ENCODE results near the gene MYMK.

The MYMK gene

GRCh38 chr9:133522073-133522910, 2.5 kb downstream of the MYMK start:
- TF ChIP-seq POLR2A (IDR thresholded peaks at IDR 0.05; ENCODE audit: low read depth, low read length), result no peak
- DNase-seq (ENCODE audit: insufficient read length, low spot score), result no peak
- FAIRE-seq, result no peak

- DNase-seq (ENCODE audit: insufficient read length, low spot score) (no peak), FAIRE-seq (no peak)
- no peak for TF ChIP-seq POLR2A (IDR thresholded peaks at IDR 0.05; ENCODE audit: low read depth, low read length)
These were observed 3.4 kb downstream of the MYMK start for GRCh38 chr9:133521122-133522072.

- no peak for DNase-seq (ENCODE audit: insufficient read length, low spot score)
- no peak for FAIRE-seq
- no peak for TF ChIP-seq POLR2A (IDR thresholded peaks at IDR 0.05; ENCODE audit: low read depth, low read length)
These were observed 4.5 kb downstream of the MYMK start for GRCh38 chr9:133520121-133520835.

- no peak for FAIRE-seq
- no peak for DNase-seq (ENCODE audit: insufficient read length, low spot score)
- TF ChIP-seq POLR2A (IDR thresholded peaks at IDR 0.05; ENCODE audit: low read depth, low read length), result no peak
These were observed 5.1 kb downstream of the MYMK start for GRCh38 chr9:133519693-133520092.

- FAIRE-seq (no peak), DNase-seq (ENCODE audit: insufficient read length, low spot score) (no peak)
These were observed 5.9 kb downstream of the MYMK start for GRCh38 chr9:133518706-133519449.

GRCh38 chr9:133518200-133518599, 6.6 kb downstream of the MYMK start:
- FAIRE-seq (no peak), DNase-seq (ENCODE audit: insufficient read length, low spot score) (no peak)
- no peak for TF ChIP-seq POLR2A (IDR thresholded peaks at IDR 0.05; ENCODE audit: low read depth, low read length)

More at GRCh38 chr9:133518706-133519449, 5.9 kb downstream of the MYMK start:
- no peak for TF ChIP-seq POLR2A (IDR thresholded peaks at IDR 0.05; ENCODE audit: low read depth, low read length)

DNA sequence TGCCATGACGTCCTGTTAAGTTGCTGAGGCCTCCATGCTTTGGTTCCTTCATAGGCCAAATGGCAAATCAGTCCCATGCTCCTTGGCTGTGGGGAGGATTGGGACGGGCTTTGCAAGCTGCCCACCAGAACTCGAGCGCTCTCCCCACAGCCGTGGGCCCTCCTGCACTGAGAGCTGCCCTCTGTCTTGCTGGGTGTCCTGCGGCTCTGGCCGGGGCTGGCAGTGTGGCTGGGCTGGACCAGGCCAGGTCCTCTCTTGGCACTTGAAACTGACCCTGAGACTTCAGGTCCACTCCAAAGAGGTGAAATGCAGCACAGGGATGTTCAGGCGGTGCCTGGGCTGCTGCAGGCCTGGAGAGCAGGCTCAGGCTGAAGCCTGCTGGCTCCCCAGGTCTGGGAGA, 7.0 kb downstream of the MYMK start:
- TF ChIP-seq POLR2A (IDR thresholded peaks at IDR 0.05; ENCODE audit: low read depth, low read length), result no peak
- DNase-seq (ENCODE audit: insufficient read length, low spot score), result no peak
- FAIRE-seq, result no peak

DNA sequence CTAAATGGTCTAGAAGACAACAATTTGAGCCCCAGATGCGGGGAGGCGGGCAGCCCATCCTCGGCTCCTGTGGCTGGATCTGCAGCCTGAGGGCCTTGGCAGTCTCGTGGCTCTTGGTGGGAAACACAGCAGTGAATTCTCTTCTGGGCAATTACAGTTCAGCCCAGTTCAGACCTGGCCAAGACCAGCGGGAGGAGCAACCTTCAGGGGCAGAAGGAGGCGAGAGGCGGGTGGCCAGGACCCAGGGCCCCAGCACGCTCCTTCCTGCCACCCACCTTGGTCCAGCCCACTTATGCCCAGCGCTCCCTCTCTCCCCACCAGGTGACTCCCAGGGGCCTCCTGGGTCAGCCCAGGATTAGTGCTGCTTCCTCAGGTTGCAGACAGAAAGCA, 7.8 kb downstream of the MYMK start:
- DNase-seq (ENCODE audit: insufficient read length, low spot score) (no peak), FAIRE-seq (no peak)
- no peak for TF ChIP-seq POLR2A (IDR thresholded peaks at IDR 0.05; ENCODE audit: low read depth, low read length)

DNA sequence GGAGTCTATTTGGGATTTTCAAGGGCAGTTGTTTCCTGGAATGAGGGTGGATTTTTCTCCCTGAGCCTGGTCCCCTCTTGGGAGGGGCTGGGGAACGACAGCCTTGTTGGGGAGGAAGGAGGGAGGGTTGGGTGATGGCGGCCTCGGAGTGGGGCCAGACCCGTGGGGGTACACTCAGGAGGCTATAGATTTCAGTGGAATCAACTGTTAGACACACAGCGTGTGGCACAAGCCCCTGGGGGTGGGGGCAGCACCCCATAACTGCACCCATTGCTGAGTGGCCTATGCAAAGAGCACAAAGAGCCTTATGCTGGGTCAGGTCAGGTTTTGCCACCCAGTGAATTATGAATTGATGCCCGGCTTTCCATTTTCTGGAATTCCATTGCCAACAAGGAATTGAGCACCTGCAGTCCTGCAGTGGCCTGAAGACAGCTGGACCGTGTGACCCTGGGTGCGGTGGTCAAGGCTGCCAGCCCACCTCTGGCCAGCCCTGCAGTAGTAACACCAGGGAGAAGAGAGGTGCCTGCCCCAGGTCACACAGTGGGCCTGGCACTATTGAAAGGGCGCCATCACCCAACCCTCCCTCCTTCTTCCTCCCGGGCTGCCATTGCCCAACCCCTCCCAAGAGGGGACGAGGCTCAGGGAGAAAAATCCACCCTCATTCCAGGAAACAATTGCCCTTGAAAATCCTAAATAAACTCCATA, 8.4 kb downstream of the MYMK start:
- no peak for TF ChIP-seq POLR2A (IDR thresholded peaks at IDR 0.05; ENCODE audit: low read depth, low read length)
- FAIRE-seq, result no peak

DNA sequence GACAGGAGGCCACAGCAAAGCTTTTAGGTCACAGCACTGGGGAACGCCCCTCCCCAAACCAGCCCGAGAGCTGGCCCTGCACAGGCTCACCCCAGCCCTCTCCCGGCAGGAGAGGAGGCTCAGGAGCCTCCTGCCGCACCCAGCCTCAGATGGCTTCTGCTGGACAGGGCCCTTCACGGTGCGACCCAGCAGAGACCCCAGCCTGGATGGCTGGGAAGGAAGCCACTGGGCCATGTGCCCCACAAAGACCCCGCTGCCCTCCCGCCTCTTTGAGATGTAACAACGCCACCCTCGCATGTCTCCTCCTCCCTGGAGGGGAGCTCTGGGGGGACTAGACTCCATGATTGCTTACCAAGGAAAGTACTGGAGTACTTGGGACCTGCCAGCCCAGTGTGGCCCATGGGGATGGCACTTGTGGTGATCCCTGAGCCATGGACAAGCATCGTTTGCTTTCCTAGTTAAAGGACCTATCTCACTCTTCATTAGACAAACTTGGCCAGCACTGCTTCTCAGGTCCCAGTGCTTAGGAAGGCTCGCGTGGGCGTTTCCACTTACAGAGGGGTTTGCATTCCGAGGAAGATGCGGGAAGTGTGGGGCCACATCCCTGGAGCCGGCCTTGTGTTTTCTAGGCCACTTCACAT, 9.0 kb downstream of the MYMK start:
- DNase-seq (ENCODE audit: insufficient read length, low spot score), result no peak
- no peak for TF ChIP-seq POLR2A (IDR thresholded peaks at IDR 0.05; ENCODE audit: low read depth, low read length)
- no peak for FAIRE-seq

More for the DNA sequence above, 8.4 kb downstream of the MYMK start:
- DNase-seq (ENCODE audit: insufficient read length, low spot score), result no peak

DNA sequence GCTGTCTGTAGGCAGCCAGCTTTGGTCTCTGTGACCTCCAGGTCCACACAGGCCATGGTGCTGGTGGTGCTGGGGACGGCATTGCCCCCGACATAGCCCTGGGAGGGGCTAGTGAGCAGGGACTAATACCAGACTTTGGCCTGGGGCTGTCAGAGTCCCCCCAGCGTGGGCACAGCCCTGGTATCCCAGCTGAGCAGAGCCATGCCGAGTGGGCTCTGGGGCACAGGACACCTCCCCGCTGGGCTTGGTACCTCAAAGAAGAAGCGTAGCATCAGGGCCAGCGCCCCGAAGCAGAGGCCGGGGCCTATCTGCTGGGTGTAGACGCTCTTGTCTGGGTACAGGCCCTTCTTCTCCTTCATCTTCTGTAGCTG, 9.5 kb downstream of the MYMK start:
- no peak for DNase-seq (ENCODE audit: insufficient read length, low spot score)
- FAIRE-seq, result no peak
- TF ChIP-seq POLR2A (IDR thresholded peaks at IDR 0.05; ENCODE audit: low read depth, low read length), result no peak
